Type B pancreatic cell (in vitro differentiated cells): Measurements from ENCODE around the gene PIP5K1B. TPM values are rescaled to one million over a fixed set of nuclear protein-coding genes. Genes with fewer than 3 reads are reported as not detected.

Source experiments
- DNase-seq: peaks from one replicate; pipeline ENCODE4 v3.0.0; 2021; ENCODE audit warnings: mixed read lengths; ENCODE audit not compliant: unreplicated experiment; ENCODE audit errors: extremely low spot score
- H3K27ac Mint-ChIP-seq: 2 replicates; pipeline ENCODE4 v1.8.0; 2021; ENCODE audit warnings: mild to moderate bottlenecking, mixed read lengths
- H3K27me3 Mint-ChIP-seq: 2 replicates; pipeline ENCODE4 v1.8.0; 2021; ENCODE audit warnings: mixed read lengths
- H3K36me3 Mint-ChIP-seq: 2 replicates; pipeline ENCODE4 v1.8.0; 2021; ENCODE audit warnings: mixed read lengths
- H3K4me1 Mint-ChIP-seq: one replicate; pipeline ENCODE4 v1.8.0; 2021; ENCODE audit warnings: mixed read lengths; ENCODE audit not compliant: unreplicated experiment
- H3K4me3 Mint-ChIP-seq: 2 replicates; pipeline ENCODE4 v1.8.0; 2021; ENCODE audit warnings: mild to moderate bottlenecking, mixed read lengths
- H3K9me3 Mint-ChIP-seq: 2 replicates; pipeline ENCODE4 v1.8.0; 2021; ENCODE audit warnings: mixed read lengths
- CTCF ChIP-seq: fragments of 200-600 bp; sonication (generic); conservative IDR thresholded peaks from 2 replicates; pipeline ENCODE4 v1.5.0; 2021; ENCODE audit warnings: antibody characterized with exemption, mild to moderate bottlenecking
- total RNA-seq: library from RNA; stranded (reverse); gene quantifications from 2 replicates; pipeline ENCODE4 v1.2.1, GENCODE V29; 2021; ENCODE audit warnings: low replicate concordance

Gene PIP5K1B
- total RNA-seq, 1 donor from 2014 or later, result 9.8 TPM

- H3K36me3 Mint-ChIP-seq, result no peaks in the 10 kb centered on the region
- TF ChIP-seq CTCF, result peak; percentile 3
- H3K4me3 Mint-ChIP-seq, result no peak overlapping the region
These were observed 75.3 kb downstream of the PIP5K1B start for GRCh38 chr9:68780380-68780712.

GRCh38 chr9:68780720-68781119 lies 75.7 kb downstream of the PIP5K1B start:
- H3K4me3 Mint-ChIP-seq, result no peak overlapping the region
- TF ChIP-seq CTCF, result no peak
- H3K27me3 Mint-ChIP-seq, result no peaks in the 10 kb centered on the region
- no peaks in the 10 kb centered on the region for H3K4me1 Mint-ChIP-seq
- H3K27ac Mint-ChIP-seq, result no peak overlapping the region
- no peaks in the 10 kb centered on the region for H3K36me3 Mint-ChIP-seq
- H3K9me3 Mint-ChIP-seq, result no peaks in the 10 kb centered on the region
- DNase-seq, result no peak

More at GRCh38 chr9:68780380-68780712, 75.3 kb downstream of the PIP5K1B start:
- Mint-ChIP-seq H3K27me3 (peaks cover under 1% of the 10 kb centered on the region), H3K9me3 (no peaks in the 10 kb centered on the region), H3K27ac (no peak overlapping the region), H3K4me1 (no peaks in the 10 kb centered on the region)
- DNase-seq, result no peak

- Mint-ChIP-seq H3K27me3 (no peaks in the 10 kb centered on the region), H3K4me3 (peak overlapping the region; percentile 64), H3K9me3 (no peaks in the 10 kb centered on the region), H3K4me1 (no peaks in the 10 kb centered on the region), H3K27ac (no peak overlapping the region), H3K36me3 (no peaks in the 10 kb centered on the region)
- no peak for DNase-seq
- no peak for TF ChIP-seq CTCF
These were observed 76.9 kb downstream of the PIP5K1B start for GRCh38 chr9:68781928-68782327.

GRCh38 chr9:68782546-68782945 lies 77.5 kb downstream of the PIP5K1B start:
- H3K27ac Mint-ChIP-seq, result no peak overlapping the region
- no peaks in the 10 kb centered on the region for H3K4me1 Mint-ChIP-seq
- no peak for DNase-seq
- no peaks in the 10 kb centered on the region for H3K27me3 Mint-ChIP-seq
- TF ChIP-seq CTCF, result no peak
- H3K36me3 Mint-ChIP-seq, result peaks cover 4% of the 10 kb centered on the region
- H3K9me3 Mint-ChIP-seq, result no peaks in the 10 kb centered on the region
- H3K4me3 Mint-ChIP-seq, result no peak overlapping the region

- Mint-ChIP-seq H3K27me3 (no peaks in the 10 kb centered on the region), H3K9me3 (no peaks in the 10 kb centered on the region), H3K27ac (no peak overlapping the region), H3K4me1 (no peaks in the 10 kb centered on the region), H3K4me3 (no peak overlapping the region), H3K36me3 (peaks cover 4% of the 10 kb centered on the region)
- no peak for TF ChIP-seq CTCF
- DNase-seq, result no peak
These were observed 80.9 kb downstream of the PIP5K1B start for GRCh38 chr9:68785965-68786364.

- no peaks in the 10 kb centered on the region for H3K4me1 Mint-ChIP-seq
- DNase-seq, result no peak
- no peaks in the 10 kb centered on the region for H3K27me3 Mint-ChIP-seq
- no peak for TF ChIP-seq CTCF
- H3K4me3 Mint-ChIP-seq, result no peak overlapping the region
- no peak overlapping the region for H3K27ac Mint-ChIP-seq
- H3K9me3 Mint-ChIP-seq, result no peaks in the 10 kb centered on the region
- H3K36me3 Mint-ChIP-seq, result peaks cover 4% of the 10 kb centered on the region
These were observed 86.1 kb downstream of the PIP5K1B start for GRCh38 chr9:68791169-68791568.
